ENCODE measurements around the gene RNF151. TPM values are rescaled to one million over a fixed set of nuclear protein-coding genes. Genes with fewer than 3 reads are reported as not detected.
"Not testable (repeated sequence)": the region's sequence is repeated elsewhere in the genome, so short reads cannot be mapped to it uniquely, and the experiment has no call there.

RNF151 gene
- total RNA-seq, 6 experiments from 2014 or later, result not detected

DNA sequence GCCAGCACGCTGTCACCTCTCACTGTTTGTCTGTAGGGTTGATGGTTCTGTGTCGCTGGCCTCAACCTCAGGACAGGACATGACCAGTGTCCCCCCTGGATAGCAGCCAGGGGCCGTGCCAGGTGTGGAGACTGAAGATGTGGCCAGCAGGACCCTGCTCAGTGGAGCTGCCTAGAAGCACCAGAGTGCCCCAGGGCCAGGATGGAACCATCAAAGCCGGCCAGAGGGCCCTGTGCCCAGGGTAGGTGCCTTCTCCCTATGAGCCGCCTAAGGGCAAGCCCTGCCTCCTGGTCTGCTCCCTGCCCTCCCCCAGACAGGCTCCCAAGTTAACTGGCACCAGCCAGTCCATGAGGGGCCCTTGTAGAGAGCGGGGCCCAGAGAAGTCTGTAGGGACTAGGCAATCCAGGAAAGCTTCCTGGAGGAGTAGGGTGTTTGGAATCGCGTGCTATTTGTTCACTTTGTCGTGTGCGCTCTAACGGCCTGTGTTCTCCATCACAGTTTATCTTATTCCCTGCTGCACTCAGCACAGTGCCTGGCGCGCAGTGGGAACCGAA lies 7.9 kb upstream of the RNF151 start:
- Histone ChIP-seq H3K9me3 (no peaks in the 10 kb centered on the region), H3K4me3 (peak overlapping the region in 2 of 3 donors; percentile 77 to 99), H3K36me3 (peaks cover 0 to 28% (median 4%) of the 10 kb centered on the region in 4 donors), H3K27ac (no peak overlapping the region), H3K27me3 (no peaks in the 10 kb centered on the region), H3K4me1 (peaks cover 0 to 17% (median 2%) of the 10 kb centered on the region in 4 donors)
- 8% methylated on average over 5 of the region's 14 CpGs for WGBS (ENCODE audit: insufficient coverage, low coverage, low lambda C conversion rate, missing lambda C conversion rate)
- intact Hi-C loops (cut with DNase I), result no loop called here
- DNase-seq (peak in 2 of 3 donors; percentile 51 to 68), ATAC-seq (peak in 3 of 4 donors; percentile 2 to 21 (median 2))
- TF ChIP-seq, protein P1, sequence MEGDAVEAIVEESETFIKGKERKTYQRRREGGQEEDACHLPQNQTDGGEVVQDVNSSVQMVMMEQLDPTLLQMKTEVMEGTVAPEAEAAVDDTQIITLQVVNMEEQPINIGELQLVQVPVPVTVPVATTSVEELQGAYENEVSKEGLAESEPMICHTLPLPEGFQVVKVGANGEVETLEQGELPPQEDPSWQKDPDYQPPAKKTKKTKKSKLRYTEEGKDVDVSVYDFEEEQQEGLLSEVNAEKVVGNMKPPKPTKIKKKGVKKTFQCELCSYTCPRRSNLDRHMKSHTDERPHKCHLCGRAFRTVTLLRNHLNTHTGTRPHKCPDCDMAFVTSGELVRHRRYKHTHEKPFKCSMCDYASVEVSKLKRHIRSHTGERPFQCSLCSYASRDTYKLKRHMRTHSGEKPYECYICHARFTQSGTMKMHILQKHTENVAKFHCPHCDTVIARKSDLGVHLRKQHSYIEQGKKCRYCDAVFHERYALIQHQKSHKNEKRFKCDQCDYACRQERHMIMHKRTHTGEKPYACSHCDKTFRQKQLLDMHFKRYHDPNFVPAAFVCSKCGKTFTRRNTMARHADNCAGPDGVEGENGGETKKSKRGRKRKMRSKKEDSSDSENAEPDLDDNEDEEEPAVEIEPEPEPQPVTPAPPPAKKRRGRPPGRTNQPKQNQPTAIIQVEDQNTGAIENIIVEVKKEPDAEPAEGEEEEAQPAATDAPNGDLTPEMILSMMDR (IDR thresholded peaks at IDR 0.05), result no peak
- TF ChIP-seq POLR2A (IDR thresholded peaks at IDR 0.05), result no peak

DNA sequence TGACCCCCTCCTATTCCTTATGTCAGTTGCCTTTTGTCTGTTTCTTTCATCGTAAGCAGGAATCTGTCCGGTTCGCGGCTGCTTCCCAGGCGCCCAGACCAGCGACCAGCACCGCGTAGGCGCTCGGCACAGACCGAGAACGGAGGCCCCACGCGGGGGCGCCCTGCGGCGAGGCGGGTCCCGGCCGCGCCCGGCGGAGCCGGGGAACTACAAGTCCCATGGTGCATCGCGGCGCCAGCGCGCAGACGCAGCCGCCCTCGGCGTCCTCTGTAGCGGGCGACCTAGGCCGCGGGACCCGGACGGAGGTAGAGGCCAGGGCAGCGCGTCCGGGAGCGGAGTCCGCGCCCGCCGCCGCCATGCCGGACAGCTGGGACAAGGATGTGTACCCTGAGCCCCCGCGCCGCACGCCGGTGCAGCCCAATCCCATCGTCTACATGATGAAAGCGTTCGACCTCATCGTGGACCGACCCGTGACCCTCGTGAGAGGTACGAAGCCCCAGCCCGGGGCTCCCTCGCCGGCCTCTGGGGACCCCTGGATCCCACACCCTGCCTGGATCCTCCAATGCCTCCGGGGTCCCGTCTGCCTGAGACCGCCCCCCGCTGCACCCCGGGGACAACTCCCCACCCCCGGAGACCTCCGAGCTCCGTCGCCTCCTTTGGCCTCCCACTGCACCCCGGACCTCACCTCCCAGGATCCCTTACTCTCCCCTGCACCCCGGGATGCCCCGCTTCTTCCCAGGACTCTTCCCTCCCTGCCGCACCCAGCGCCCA lies 7.2 kb upstream of the RNF151 start, which contains the start of gene NDUFB10:
TSS of gene NDUFB10 (plus strand) at position 270 of the 771 bp plus-strand sequence. CDS start at position 357, 87 bp downstream.
- Histone ChIP-seq H3K27ac (peak within 1 kb of the TSS; percentile 65 to 81 (median 79)), H3K36me3 (peaks cover 0 to 28% (median 4%) of the 10 kb centered on the region in 4 donors), H3K4me3 (peak within 1 kb of the TSS; percentile 77 to 99 (median 99)), H3K9me3 (no peaks in the 10 kb centered on the region), H3K27me3 (no peaks in the 10 kb centered on the region), H3K4me1 (peaks cover 0 to 19% (median 2%) of the 10 kb centered on the region in 4 donors)
- peak; percentile 96 for DNase-seq
- intact Hi-C loops (cut with DNase I), result no loop called here
- peak; percentile 93 to 98 (median 96) for ATAC-seq
- peak; percentile 97 for TF ChIP-seq POLR2A (IDR thresholded peaks at IDR 0.05)
- TF ChIP-seq, protein P1 (IDR thresholded peaks at IDR 0.05), result peak; percentile 51 to 89 (median 84)
- WGBS (ENCODE audit: insufficient coverage, low coverage, low lambda C conversion rate, missing lambda C conversion rate), result 0% methylated on average over 6 of the region's 79 CpGs

DNA sequence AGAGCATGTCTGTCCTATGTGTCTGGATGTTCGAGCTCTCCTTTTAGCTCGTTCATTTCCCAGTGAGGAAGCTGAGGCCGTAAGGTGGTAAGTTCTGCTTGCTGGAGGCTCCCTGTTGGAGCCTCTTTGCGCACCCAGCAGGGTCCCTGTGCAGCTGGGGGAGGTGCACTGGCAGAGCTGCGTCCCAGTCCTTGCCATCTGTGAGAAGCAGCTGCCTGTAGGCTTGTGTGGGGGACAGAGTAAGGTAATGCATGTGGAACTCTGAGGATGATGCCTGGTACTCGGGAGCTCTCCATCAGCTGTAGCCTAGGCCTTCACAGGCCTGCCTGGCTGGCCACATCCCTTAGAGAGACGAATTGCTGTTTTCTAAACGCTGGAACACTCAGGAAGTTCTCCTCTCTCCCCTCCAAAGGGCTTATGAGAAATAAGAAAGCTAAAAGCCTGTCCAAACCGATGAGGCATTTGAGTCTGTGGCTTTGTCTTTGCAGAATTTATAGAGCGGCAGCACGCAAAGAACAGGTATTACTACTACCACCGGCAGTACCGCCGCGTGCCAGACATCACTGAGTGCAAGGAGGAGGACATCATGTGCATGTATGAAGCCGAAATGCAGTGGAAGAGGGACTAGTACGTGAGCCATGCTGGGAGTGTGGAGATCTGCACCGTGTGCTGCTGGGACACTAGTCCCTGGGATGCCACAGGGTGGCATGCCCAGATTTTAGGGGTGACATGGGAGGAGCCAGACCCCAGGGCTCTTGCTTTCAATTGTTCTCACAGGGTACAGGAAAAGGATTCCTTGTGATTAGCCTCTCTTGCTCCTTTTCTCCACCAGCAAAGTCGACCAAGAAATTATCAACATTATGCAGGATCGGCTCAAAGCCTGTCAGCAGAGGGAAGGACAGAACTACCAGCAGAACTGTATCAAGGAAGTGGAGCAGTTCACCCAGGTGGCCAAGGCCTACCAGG lies 5.7 kb upstream of the RNF151 start:
- no peaks in the 10 kb centered on the region for H3K27me3 ChIP-seq
- DNase-seq, result no peak
- H3K36me3 ChIP-seq, result peaks cover 0 to 28% (median 4%) of the 10 kb centered on the region in 4 donors
- no peak for TF ChIP-seq POLR2A (IDR thresholded peaks at IDR 0.05)
- TF ChIP-seq, protein P1 (IDR thresholded peaks at IDR 0.05), result no peak
- H3K4me3 ChIP-seq, result peak overlapping the region in 2 of 3 donors; percentile 77 to 99
- peaks cover 0 to 24% (median 4%) of the 10 kb centered on the region in 4 donors for H3K4me1 ChIP-seq
- H3K9me3 ChIP-seq, result no peaks in the 10 kb centered on the region
- 32% methylated on average over 11 of the region's 20 CpGs for WGBS (ENCODE audit: insufficient coverage, low coverage, low lambda C conversion rate, missing lambda C conversion rate)
- H3K27ac ChIP-seq, result no peak overlapping the region
- intact Hi-C loops (cut with DNase I), result no loop called here
- ATAC-seq, result no peak

DNA sequence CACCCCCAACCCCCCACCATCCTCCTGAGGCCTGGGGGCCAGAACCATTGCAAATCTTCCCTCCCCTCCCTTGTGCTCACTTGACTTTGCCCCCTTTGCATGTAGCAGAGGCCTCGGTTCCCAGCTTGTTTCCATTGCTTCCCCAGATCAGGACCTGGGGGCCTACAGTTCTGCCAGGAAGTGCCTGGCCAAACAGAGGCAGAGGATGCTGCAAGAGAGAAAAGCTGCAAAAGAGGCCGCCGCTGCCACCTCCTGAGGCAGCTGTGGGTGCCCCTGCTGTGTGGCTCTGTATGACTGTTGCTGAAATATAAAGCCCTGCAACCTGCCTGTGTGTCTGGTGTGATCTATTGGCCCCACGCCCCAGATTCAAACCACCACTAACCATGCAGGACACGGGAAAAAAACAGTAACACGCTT lies 5.0 kb upstream of the RNF151 start:
- H3K27me3 ChIP-seq, result no peaks in the 10 kb centered on the region
- H3K4me3 ChIP-seq, result no peak overlapping the region
- ATAC-seq, result no peak
- TF ChIP-seq, protein P1 (IDR thresholded peaks at IDR 0.05), result no peak
- no peak for TF ChIP-seq POLR2A (IDR thresholded peaks at IDR 0.05)
- 70% methylated on average over 4 of the region's 6 CpGs for WGBS (ENCODE audit: insufficient coverage, low coverage, low lambda C conversion rate, missing lambda C conversion rate)
- peaks cover 0 to 28% (median 4%) of the 10 kb centered on the region in 4 donors for H3K36me3 ChIP-seq
- no peak overlapping the region for H3K27ac ChIP-seq
- DNase-seq, result no peak
- no peaks in the 10 kb centered on the region for H3K9me3 ChIP-seq
- intact Hi-C loops (cut with DNase I), result no loop called here
- peaks cover 0 to 27% (median 4%) of the 10 kb centered on the region in 4 donors for H3K4me1 ChIP-seq

DNA sequence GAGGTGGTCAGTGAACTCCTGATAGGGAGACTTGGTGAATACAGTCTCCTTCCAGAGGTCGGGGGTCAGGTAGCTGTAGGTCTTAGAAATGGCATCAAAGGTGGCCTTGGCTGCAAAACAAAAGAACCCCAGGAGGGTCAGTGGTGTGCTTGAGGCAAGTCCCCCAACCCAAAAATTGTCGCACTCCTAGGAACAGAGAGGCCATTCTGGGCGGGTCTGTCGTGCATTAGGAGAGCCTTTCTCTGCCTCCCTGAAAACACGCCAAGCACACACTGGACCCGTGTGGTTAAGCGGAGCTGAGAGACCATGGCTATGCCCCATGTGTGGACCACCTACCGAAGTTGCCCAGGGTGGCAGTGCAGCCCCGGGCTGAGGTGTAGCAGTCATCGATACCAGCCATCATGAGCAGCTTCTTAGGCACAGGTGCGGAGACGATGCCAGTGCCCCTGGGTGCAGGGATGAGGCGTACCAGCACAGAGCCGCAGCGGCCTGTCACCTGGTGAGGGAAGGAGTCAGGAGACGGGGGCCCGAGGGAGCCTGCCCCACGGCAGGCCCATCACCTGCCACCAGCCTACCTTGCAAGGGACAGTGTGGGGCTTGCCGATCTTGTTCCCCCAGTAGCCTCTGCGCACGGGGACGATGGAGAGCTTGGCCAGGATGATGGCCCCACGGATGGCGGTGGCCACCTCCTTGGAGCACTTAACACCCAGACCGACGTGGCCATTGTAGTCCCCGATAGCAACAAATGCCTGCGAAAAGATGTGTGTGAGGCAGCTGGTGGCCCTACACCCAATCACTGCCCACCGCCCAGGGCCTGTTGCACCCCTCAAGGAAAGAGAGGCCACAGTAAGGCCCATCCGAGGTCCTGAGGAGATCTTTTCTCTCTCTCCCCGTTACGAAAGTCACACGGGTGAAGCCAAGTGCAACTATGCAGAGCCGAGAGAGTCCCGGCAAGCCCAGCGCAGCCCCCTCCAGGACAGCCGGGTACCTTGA lies 4.2 kb upstream of the RNF151 start:
- H3K27ac ChIP-seq; ATAC-seq; H3K27me3 ChIP-seq; DNase-seq; H3K9me3 ChIP-seq; H3K4me3 ChIP-seq; intact Hi-C loops (cut with DNase I): not testable (repeated sequence)
- WGBS (ENCODE audit: insufficient coverage, low coverage, low lambda C conversion rate, missing lambda C conversion rate), result 86% methylated on average over 8 of the region's 37 CpGs
- H3K4me1 ChIP-seq, result peaks cover 0 to 27% (median 4%) of the 10 kb centered on the region in 4 donors
- peaks cover 0 to 28% (median 4%) of the 10 kb centered on the region in 4 donors for H3K36me3 ChIP-seq

Data from right lobe of liver (tissue), 6 donors.